K562 (cell line): ENCODE data around the gene RORC.
"Not testable (repeated sequence)": the region's sequence is repeated elsewhere in the genome, so short reads cannot be mapped to it uniquely, and the experiment has no call there.

Experiments
- BHLHE40 ChIP-seq: IDR thresholded peaks from 2 replicates; pipeline ENCODE4 v1.6.1; 2011; ENCODE audit warnings: low read length, improper control_type of control experiment
- GABPA ChIP-seq: fragments of 200-800 bp; sonication (Bioruptor generic); conservative IDR thresholded peaks from 2 replicates; pipeline ENCODE4 v1.6.1; 2016; ENCODE audit warnings: low read depth, missing genetic modification characterization, missing compliant biosample characterization
- MYNN ChIP-seq, 2 experiments: sonication (generic); formaldehyde crosslinking in 1 of 2; IDR thresholded peaks; 2 replicates each; pipeline versions ENCODE4 v1.5.0 to v1.6.1; 2016 to 2020; ENCODE audit warnings: antibody characterized with exemption in 1 of 2, missing genetic modification reagents in 1 of 2
- NRF1 ChIP-seq, 2 experiments: fragments of 450-650 bp; IDR thresholded peaks in 1 of 2; conservative IDR thresholded peaks in 1 of 2; 2 replicates each; pipeline ENCODE4 v1.6.1; 2014; ENCODE audit warnings: mild to moderate bottlenecking in 2 of 2
- RCOR1 ChIP-seq, 2 experiments: IDR thresholded peaks; 2 replicates each; pipeline ENCODE4 v1.6.1; 2012; ENCODE audit warnings: low read depth in 2 of 2, low read length in 2 of 2, borderline replicate concordance in 1 of 2, improper control_type of control experiment in 1 of 2
- U2AF1 ChIP-seq: fragments of 200-400 bp; formaldehyde crosslinking; optimal IDR thresholded peaks from 2 replicates; pipeline ENCODE3; 2017; ENCODE audit warnings: mild to moderate bottlenecking, low read depth, low read length, moderate library complexity
- ZC3H4 ChIP-seq: sonication (generic); formaldehyde crosslinking; IDR thresholded peaks from 2 replicates; pipeline ENCODE4 v1.9.0; 2021; ENCODE audit warnings: missing genetic modification reagents, borderline replicate concordance
- ZNF175 ChIP-seq: fragments of 200-800 bp; sonication (Bioruptor generic); IDR thresholded peaks from 2 replicates; pipeline ENCODE4 v1.6.1; 2016; ENCODE audit warnings: low read depth, mild to moderate bottlenecking, missing genetic modification characterization, missing compliant biosample characterization
- ZNF311 ChIP-seq: fragments of 250-450 bp; sonication (Bioruptor Pico); IDR thresholded peaks from 2 replicates; pipeline ENCODE4 v1.4.0; 2020; ENCODE audit warnings: mild to moderate bottlenecking, moderate library complexity
- ZNF324 ChIP-seq: fragments of 250-450 bp; sonication (Bioruptor Pico); IDR thresholded peaks from 2 replicates; pipeline ENCODE4 v1.4.0; 2020; ENCODE audit warnings: mild to moderate bottlenecking
- TF ChIP-seq, protein P1 (sequence below): sonication (generic); formaldehyde crosslinking; IDR thresholded peaks from 2 replicates; pipeline ENCODE4 v1.8.1; 2023; ENCODE audit warnings: mild to moderate bottlenecking, missing genetic modification reagents
- TF ChIP-seq, protein P2 (sequence below): sonication (generic); IDR thresholded peaks from 2 replicates; pipeline ENCODE4 v1.6.1; 2016
- TF ChIP-seq, protein P3 (sequence below): fragments of 250-450 bp; sonication (Bioruptor Pico); IDR thresholded peaks from 2 replicates; pipeline ENCODE4 v1.4.0; 2020
- TF ChIP-seq, protein P4 (sequence below): fragments of 250-450 bp; sonication (Bioruptor Pico); IDR thresholded peaks from 2 replicates; pipeline ENCODE4 v1.8.0; 2022; ENCODE audit warnings: moderate library complexity, mild to moderate bottlenecking, inconsistent platforms

DNA sequence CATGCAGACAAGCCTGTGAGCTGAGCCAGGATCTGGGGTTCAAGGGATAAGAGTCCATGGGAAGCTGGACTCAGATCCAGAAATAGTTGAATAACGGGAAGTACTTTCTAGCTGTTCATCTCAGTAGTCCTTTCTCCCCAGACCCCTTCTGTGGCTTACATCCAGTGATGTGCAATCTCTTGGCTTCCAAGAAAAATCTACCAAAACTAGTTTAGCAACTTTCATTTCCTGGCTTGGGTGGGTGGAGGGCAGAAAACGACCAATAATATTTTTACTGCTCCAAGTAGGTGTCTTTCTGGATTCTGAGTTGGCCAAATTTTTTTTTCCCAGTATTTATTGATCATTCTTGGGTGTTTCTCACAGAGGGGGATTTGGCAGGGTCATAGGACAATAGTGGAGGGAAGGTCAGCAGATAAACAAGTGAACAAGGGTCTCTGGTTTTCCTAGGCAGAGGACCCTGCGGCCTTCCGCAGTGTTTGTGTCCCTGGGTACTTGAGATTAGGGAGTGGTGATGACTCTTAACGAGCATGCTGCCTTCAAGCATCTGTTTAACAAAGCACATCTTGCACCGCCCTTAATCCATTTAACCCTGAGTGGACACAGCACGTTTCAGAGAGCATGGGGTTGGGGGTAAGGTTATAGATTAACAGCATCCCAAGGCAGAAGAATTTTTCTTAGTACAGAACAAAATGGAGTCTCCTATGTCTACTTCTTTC is 63.1 kb downstream of the RORC start:
- not testable (repeated sequence) for TF ChIP-seq U2AF1; GABPA; RCOR1 (IDR thresholded peaks at IDR 0.05; ENCODE audit: borderline replicate concordance in 1 of 2, low read depth in 2 of 2, low read length in 2 of 2); ZC3H4; ZNF175 (CRISPR knock-in tag); NRF1 (conservative IDR thresholded peaks at IDR 0.05 in 1 of 2, IDR thresholded peaks at IDR 0.05 in 1 of 2); ZNF324 (CRISPR knock-in tag); ZNF311; BHLHE40; MYNN (IDR thresholded peaks at IDR 0.05); MYNN (CRISPR knock-in tag; IDR thresholded peaks at IDR 0.05)
- TF ChIP-seq, protein P1, sequence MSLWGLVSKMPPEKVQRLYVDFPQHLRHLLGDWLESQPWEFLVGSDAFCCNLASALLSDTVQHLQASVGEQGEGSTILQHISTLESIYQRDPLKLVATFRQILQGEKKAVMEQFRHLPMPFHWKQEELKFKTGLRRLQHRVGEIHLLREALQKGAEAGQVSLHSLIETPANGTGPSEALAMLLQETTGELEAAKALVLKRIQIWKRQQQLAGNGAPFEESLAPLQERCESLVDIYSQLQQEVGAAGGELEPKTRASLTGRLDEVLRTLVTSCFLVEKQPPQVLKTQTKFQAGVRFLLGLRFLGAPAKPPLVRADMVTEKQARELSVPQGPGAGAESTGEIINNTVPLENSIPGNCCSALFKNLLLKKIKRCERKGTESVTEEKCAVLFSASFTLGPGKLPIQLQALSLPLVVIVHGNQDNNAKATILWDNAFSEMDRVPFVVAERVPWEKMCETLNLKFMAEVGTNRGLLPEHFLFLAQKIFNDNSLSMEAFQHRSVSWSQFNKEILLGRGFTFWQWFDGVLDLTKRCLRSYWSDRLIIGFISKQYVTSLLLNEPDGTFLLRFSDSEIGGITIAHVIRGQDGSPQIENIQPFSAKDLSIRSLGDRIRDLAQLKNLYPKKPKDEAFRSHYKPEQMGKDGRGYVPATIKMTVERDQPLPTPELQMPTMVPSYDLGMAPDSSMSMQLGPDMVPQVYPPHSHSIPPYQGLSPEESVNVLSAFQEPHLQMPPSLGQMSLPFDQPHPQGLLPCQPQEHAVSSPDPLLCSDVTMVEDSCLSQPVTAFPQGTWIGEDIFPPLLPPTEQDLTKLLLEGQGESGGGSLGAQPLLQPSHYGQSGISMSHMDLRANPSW = not testable (repeated sequence)
- TF ChIP-seq, protein P2, sequence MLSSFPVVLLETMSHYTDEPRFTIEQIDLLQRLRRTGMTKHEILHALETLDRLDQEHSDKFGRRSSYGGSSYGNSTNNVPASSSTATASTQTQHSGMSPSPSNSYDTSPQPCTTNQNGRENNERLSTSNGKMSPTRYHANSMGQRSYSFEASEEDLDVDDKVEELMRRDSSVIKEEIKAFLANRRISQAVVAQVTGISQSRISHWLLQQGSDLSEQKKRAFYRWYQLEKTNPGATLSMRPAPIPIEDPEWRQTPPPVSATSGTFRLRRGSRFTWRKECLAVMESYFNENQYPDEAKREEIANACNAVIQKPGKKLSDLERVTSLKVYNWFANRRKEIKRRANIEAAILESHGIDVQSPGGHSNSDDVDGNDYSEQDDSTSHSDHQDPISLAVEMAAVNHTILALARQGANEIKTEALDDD = not testable (repeated sequence)
- TF ChIP-seq, protein P3, sequence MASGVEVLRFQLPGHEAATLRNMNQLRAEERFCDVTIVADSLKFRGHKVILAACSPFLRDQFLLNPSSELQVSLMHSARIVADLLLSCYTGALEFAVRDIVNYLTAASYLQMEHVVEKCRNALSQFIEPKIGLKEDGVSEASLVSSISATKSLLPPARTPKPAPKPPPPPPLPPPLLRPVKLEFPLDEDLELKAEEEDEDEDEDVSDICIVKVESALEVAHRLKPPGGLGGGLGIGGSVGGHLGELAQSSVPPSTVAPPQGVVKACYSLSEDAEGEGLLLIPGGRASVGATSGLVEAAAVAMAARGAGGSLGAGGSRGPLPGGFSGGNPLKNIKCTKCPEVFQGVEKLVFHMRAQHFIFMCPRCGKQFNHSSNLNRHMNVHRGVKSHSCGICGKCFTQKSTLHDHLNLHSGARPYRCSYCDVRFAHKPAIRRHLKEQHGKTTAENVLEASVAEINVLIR (CRISPR knock-in tag) = not testable (repeated sequence)
- TF ChIP-seq, protein P4, sequence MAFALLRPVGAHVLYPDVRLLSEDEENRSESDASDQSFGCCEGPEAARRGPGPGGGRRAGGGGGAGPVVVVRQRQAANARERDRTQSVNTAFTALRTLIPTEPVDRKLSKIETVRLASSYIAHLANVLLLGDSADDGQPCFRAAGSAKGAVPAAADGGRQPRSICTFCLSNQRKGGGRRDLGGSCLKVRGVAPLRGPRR (CRISPR knock-in tag) = not testable (repeated sequence)
